ENCODE measurements around the gene SLC38A1.
"Not testable (repeated sequence)": the region's sequence is repeated elsewhere in the genome, so short reads cannot be mapped to it uniquely, and the experiment has no call there.

SLC38A1 gene

GRCh38 chr12:46263140-46264016 lies 5.5 kb downstream of the SLC38A1 start:
- FAIRE-seq, result no peak

- FAIRE-seq, result no peak
Observed at GRCh38 chr12:46261646-46262045, 7.2 kb downstream of the SLC38A1 start.

- no peak for FAIRE-seq
Observed at GRCh38 chr12:46260913-46261476, 7.8 kb downstream of the SLC38A1 start.

- no peak for FAIRE-seq
Observed at GRCh38 chr12:46260124-46260912, 8.5 kb downstream of the SLC38A1 start.

- FAIRE-seq, result no peak
Observed at GRCh38 chr12:46259713-46260112, 9.1 kb downstream of the SLC38A1 start.

- no peak for FAIRE-seq
Observed at GRCh38 chr12:46259071-46259470, 9.8 kb downstream of the SLC38A1 start.

GRCh38 chr12:46258129-46258528 lies 10.7 kb downstream of the SLC38A1 start:
- FAIRE-seq, result no peak

- no peak for FAIRE-seq
Observed at GRCh38 chr12:46256942-46257341, 11.9 kb downstream of the SLC38A1 start.

- FAIRE-seq, result no peak
Observed at GRCh38 chr12:46253544-46254162, 15.2 kb downstream of the SLC38A1 start.

- FAIRE-seq, result not testable (repeated sequence)
Observed at GRCh38 chr12:46251994-46252393, 16.8 kb downstream of the SLC38A1 start.

GRCh38 chr12:46249960-46250359 lies 18.9 kb downstream of the SLC38A1 start:
- FAIRE-seq, result not testable (repeated sequence)

- FAIRE-seq, result no peak
Observed at GRCh38 chr12:46246021-46246700, 22.7 kb downstream of the SLC38A1 start.

GRCh38 chr12:46244997-46245396 lies 23.8 kb downstream of the SLC38A1 start:
- no peak for FAIRE-seq

GRCh38 chr12:46244273-46244915 lies 24.4 kb downstream of the SLC38A1 start:
- no peak for FAIRE-seq

- FAIRE-seq, result no peak
Observed at GRCh38 chr12:46242569-46242968, 26.3 kb downstream of the SLC38A1 start.

GRCh38 chr12:46240436-46240835 lies 28.4 kb downstream of the SLC38A1 start:
- FAIRE-seq, result no peak

- FAIRE-seq, result no peak
Observed at GRCh38 chr12:46238821-46239220, 30.0 kb downstream of the SLC38A1 start.

GRCh38 chr12:46237371-46238045 lies 31.3 kb downstream of the SLC38A1 start:
- no peak for FAIRE-seq

GRCh38 chr12:46234000-46234399 lies 34.8 kb downstream of the SLC38A1 start:
- FAIRE-seq, result no peak

- FAIRE-seq, result no peak
Observed at GRCh38 chr12:46233423-46233822, 35.4 kb downstream of the SLC38A1 start.

GRCh38 chr12:46230983-46231382 lies 37.9 kb downstream of the SLC38A1 start:
- FAIRE-seq, result no peak

Measured in TTC549 (cell line).